ENCODE measurements around the gene EFHC1. TPM values are rescaled to one million over a fixed set of nuclear protein-coding genes. Genes with fewer than 3 reads are reported as not detected.

EFHC1 gene
- total RNA-seq, 1 donor from 2014 or later = 59.8 TPM

GRCh38 chr6:52526634-52527033 lies 106.5 kb downstream of the EFHC1 start:
- Histone ChIP-seq H3K4me1 (peaks cover 8% of the 10 kb centered on the region), H3K4me2 (no peak overlapping the region), H3K27ac (no peak overlapping the region), H3K9ac (no peak overlapping the region), H3K36me3 (no peaks in the 10 kb centered on the region), H3K4me3 (no peak overlapping the region), H3K79me2 (ENCODE audit: low read depth) (no peaks in the 10 kb centered on the region), H3F3A (ENCODE audit: low read depth) (no peaks in the 10 kb centered on the region), H2AFZ (replicated peaks) (no peak overlapping the region), H3K27me3 (no peaks in the 10 kb centered on the region), H3K9me3 (ENCODE audit: low read depth) (no peaks in the 10 kb centered on the region), H4K20me1 (ENCODE audit: low read depth) (no peaks in the 10 kb centered on the region)
- H3K9me3 Mint-ChIP-seq = no peaks in the 10 kb centered on the region
- H3K4me1 Mint-ChIP-seq = peaks cover 17% of the 10 kb centered on the region
- H3K27ac Mint-ChIP-seq = no peak overlapping the region
- TF ChIP-seq EZH2phosphoT487 (IDR thresholded peaks at IDR 0.05) (no peak), CTCF (IDR thresholded peaks at IDR 0.05) (no peak), EZH2 (IDR thresholded peaks at IDR 0.05) (no peak)
- DNase-seq (ENCODE audit: low spot score) = no peak
- no peak overlapping the region for H3K4me3 Mint-ChIP-seq
- H3K27me3 Mint-ChIP-seq (ENCODE audit: insufficient read depth, low read depth) = peaks cover 6% of the 10 kb centered on the region
- H3K36me3 Mint-ChIP-seq = peaks cover 1% of the 10 kb centered on the region

- Histone ChIP-seq H3K27ac (no peak overlapping the region), H3K27me3 (no peaks in the 10 kb centered on the region), H3K79me2 (ENCODE audit: low read depth) (no peaks in the 10 kb centered on the region), H4K20me1 (ENCODE audit: low read depth) (no peaks in the 10 kb centered on the region), H3K9ac (no peak overlapping the region), H3K4me3 (no peak overlapping the region), H3K9me3 (ENCODE audit: low read depth) (no peaks in the 10 kb centered on the region), H3K36me3 (no peaks in the 10 kb centered on the region), H3K4me2 (no peak overlapping the region), H3F3A (ENCODE audit: low read depth) (no peaks in the 10 kb centered on the region), H3K4me1 (peaks cover 8% of the 10 kb centered on the region), H2AFZ (replicated peaks) (no peak overlapping the region)
- DNase-seq (ENCODE audit: low spot score) = no peak
- no peak for TF ChIP-seq EZH2 (IDR thresholded peaks at IDR 0.05)
- no peak for TF ChIP-seq EZH2phosphoT487 (IDR thresholded peaks at IDR 0.05)
- no peak for TF ChIP-seq CTCF (IDR thresholded peaks at IDR 0.05)
- H3K27ac Mint-ChIP-seq = no peak overlapping the region
- no peak overlapping the region for H3K4me3 Mint-ChIP-seq
- H3K36me3 Mint-ChIP-seq = peaks cover 2% of the 10 kb centered on the region
- H3K9me3 Mint-ChIP-seq = no peaks in the 10 kb centered on the region
- peaks cover 14% of the 10 kb centered on the region for H3K4me1 Mint-ChIP-seq
- peaks cover 6% of the 10 kb centered on the region for H3K27me3 Mint-ChIP-seq (ENCODE audit: insufficient read depth, low read depth)
These were observed 107.3 kb downstream of the EFHC1 start for GRCh38 chr6:52527436-52527835.

- DNase-seq (ENCODE audit: low spot score) = no peak
- H3K79me2 ChIP-seq (ENCODE audit: low read depth) = no peaks in the 10 kb centered on the region
- H3F3A ChIP-seq (ENCODE audit: low read depth) = no peaks in the 10 kb centered on the region
- Mint-ChIP-seq H3K36me3 (peaks cover 4% of the 10 kb centered on the region), H3K4me3 (no peak overlapping the region), H3K27ac (no peak overlapping the region), H3K27me3 (ENCODE audit: insufficient read depth, low read depth) (peaks cover 4% of the 10 kb centered on the region), H3K4me1 (peaks cover 5% of the 10 kb centered on the region), H3K9me3 (no peaks in the 10 kb centered on the region)
- H3K4me2 ChIP-seq = no peak overlapping the region
- no peak overlapping the region for H3K27ac ChIP-seq
- H3K4me3 ChIP-seq = no peak overlapping the region
- H3K4me1 ChIP-seq = peaks cover 8% of the 10 kb centered on the region
- H3K27me3 ChIP-seq = no peaks in the 10 kb centered on the region
- no peaks in the 10 kb centered on the region for H4K20me1 ChIP-seq (ENCODE audit: low read depth)
- no peaks in the 10 kb centered on the region for H3K36me3 ChIP-seq
- TF ChIP-seq EZH2 (IDR thresholded peaks at IDR 0.05) (no peak), CTCF (IDR thresholded peaks at IDR 0.05) (no peak), EZH2phosphoT487 (IDR thresholded peaks at IDR 0.05) (no peak)
- H2AFZ ChIP-seq (replicated peaks) = no peak overlapping the region
- no peaks in the 10 kb centered on the region for H3K9me3 ChIP-seq (ENCODE audit: low read depth)
- H3K9ac ChIP-seq = no peak overlapping the region
These were observed 109.2 kb downstream of the EFHC1 start for GRCh38 chr6:52529311-52529710.

Measured in neural progenitor cell (in vitro differentiated cells).